Panc1 (cell line): Measurements from ENCODE around the gene ATP5ME. TPM values are rescaled to one million over a fixed set of nuclear protein-coding genes. Genes with fewer than 3 reads are reported as not detected.

Experiments
- ATAC-seq: fragments of 200-7000 bp; cut with Tn5 transposase; 2 replicates; pipeline ENCODE4 v1.9.1; 2020; ENCODE audit warnings: mild to moderate bottlenecking, moderate library complexity
- BruUV-seq: library from RNA; stranded (reverse); fragments of 400-500 nt; replicated peaks from 2 replicates; lab custom pipeline; 2021; lab: Mats Ljungman, UMichigan
- CTCF ChIA-PET: fragments of 300-600 bp; sonication (Branson Sonifier 250); formaldehyde crosslinking; loops from one replicate; lab custom pipeline; 2022; ENCODE audit warnings: antibody characterized with exemption; lab: Charles Lee
- POLR2A ChIA-PET: fragments of 300-600 bp; sonication (Branson Sonifier 250); formaldehyde crosslinking; loops from one replicate; lab custom pipeline; 2022; ENCODE audit warnings: antibody characterized with exemption; lab: Charles Lee
- DNase-seq: peaks from one replicate; pipeline ENCODE4 v3.0.0-alpha.2; 2010; ENCODE audit warnings: low read depth, low spot score
- H3K27ac ChIP-seq: 2 replicates; pipeline ENCODE4 v1.5.1; 2011; ENCODE audit warnings: mild to moderate bottlenecking, low read length, inconsistent platforms
- H3K27me3 ChIP-seq: fragments of 200-500 bp; sonication (Bioruptor generic); 2 replicates; pipeline ENCODE4 v1.6.0; 2014; ENCODE audit warnings: low read length, inconsistent platforms; ENCODE audit not compliant: control insufficient read depth, insufficient read depth
- H3K36me3 ChIP-seq: fragments of 200-500 bp; sonication (Bioruptor generic); 2 replicates; pipeline ENCODE4 v1.5.1; 2014; ENCODE audit warnings: inconsistent platforms, mild to moderate bottlenecking, low read length, moderate library complexity; ENCODE audit not compliant: control insufficient read depth, insufficient read depth
- H3K4me1 ChIP-seq: 2 replicates; pipeline ENCODE4 v1.5.1; 2011; ENCODE audit warnings: inconsistent platforms, mild to moderate bottlenecking, low read length, moderate library complexity; ENCODE audit not compliant: control insufficient read depth, insufficient read depth
- H3K4me3 ChIP-seq, 2 experiments: 2 replicates each; pipeline ENCODE4 v1.5.1; 2011 to 2012; ENCODE audit warnings: low read depth in 2 of 2, low read length in 2 of 2, mild to moderate bottlenecking in 2 of 2, inconsistent platforms in 1 of 2, moderate library complexity in 1 of 2
- H3K9me3 ChIP-seq: fragments of 200-500 bp; sonication (Bioruptor generic); 2 replicates; pipeline ENCODE4 v1.5.1; 2014; ENCODE audit warnings: low read depth, mild to moderate bottlenecking, inconsistent platforms, low read length, moderate library complexity; ENCODE audit not compliant: control insufficient read depth, insufficient read depth
- CTCF ChIP-seq: fragments of 450-650 bp; IDR thresholded peaks from 2 replicates; pipeline ENCODE4 v1.5.1; 2017; ENCODE audit warnings: mild to moderate bottlenecking
- POLR2AphosphoS5 ChIP-seq: IDR thresholded peaks from 2 replicates; pipeline ENCODE4 v1.6.1; 2012; ENCODE audit warnings: mild to moderate bottlenecking, low read depth, low read length, moderate library complexity
- REST ChIP-seq, 2 experiments: IDR thresholded peaks; 2 replicates each; pipeline ENCODE4 v1.6.1; 2011 to 2012; ENCODE audit warnings: low read depth in 2 of 2, control low read depth in 1 of 2, low read length in 1 of 2, mild to moderate bottlenecking in 1 of 2, moderate library complexity in 1 of 2; ENCODE audit not compliant: insufficient read depth in 1 of 2
- SIN3A ChIP-seq: IDR thresholded peaks from 2 replicates; pipeline ENCODE4 v1.6.1; 2012; ENCODE audit warnings: low read depth, mild to moderate bottlenecking, low read length, moderate library complexity, borderline replicate concordance; ENCODE audit not compliant: insufficient read depth
- TCF7L2 ChIP-seq: IDR thresholded peaks from 2 replicates; pipeline ENCODE4 v1.6.1; 2011; ENCODE audit warnings: mild to moderate bottlenecking, low read depth, low read length, inconsistent platforms
- in situ Hi-C: cut with HindIII; loops from 2 replicates; pipeline ENCODE4 v1.10.0; 2016; ENCODE audit warnings: low sequenced_read_pairs, low pct_unique_long_range_greater_than_20kb
- intact Hi-C: fragments of 100-400 bp; cut with micrococcal nuclease; formaldehyde crosslinking; loops from one replicate; pipeline ENCODE4 v1.10.0; 2022; ENCODE audit not compliant: unreplicated experiment
- total RNA-seq: library from RNA; stranded (reverse); gene quantifications from one replicate; pipeline ENCODE4 v1.2.1, GENCODE V29; 2021; ENCODE audit not compliant: unreplicated experiment

ATP5ME gene
- total RNA-seq, 1 experiment from 2014 or later: 257 TPM

- no peak overlapping the region for H3K4me3 ChIP-seq
- TF ChIP-seq POLR2AphosphoS5 (no peak), SIN3A (no peak), REST (IDR thresholded peaks at IDR 0.05; ENCODE audit: insufficient read depth in 1 of 2, low read depth in 2 of 2, low read length in 1 of 2) (no peak), TCF7L2 (no peak), CTCF (no peak)
- ATAC-seq: no peak
- in situ Hi-C loops (no loop called here), intact Hi-C loops (no loop called here)
- H3K36me3 ChIP-seq: no peaks in the 10 kb centered on the region
- CTCF ChIA-PET: no interaction called here
- no peaks in the 10 kb centered on the region for H3K4me1 ChIP-seq
- H3K9me3 ChIP-seq: no peaks in the 10 kb centered on the region
- H3K27ac ChIP-seq: no peak overlapping the region
- H3K27me3 ChIP-seq: no peaks in the 10 kb centered on the region
- no TSS peak for BruUV-seq
- DNase-seq: no peak
- POLR2A ChIA-PET: no interaction called here
These were observed 22.9 kb downstream of the ATP5ME start for GRCh38 chr4:650951-651883.

- Histone ChIP-seq H3K9me3 (no peaks in the 10 kb centered on the region), H3K4me3 (no peak overlapping the region), H3K36me3 (no peaks in the 10 kb centered on the region), H3K4me1 (no peaks in the 10 kb centered on the region), H3K27ac (no peak overlapping the region), H3K27me3 (no peaks in the 10 kb centered on the region)
- intact Hi-C loops: no loop called here
- TF ChIP-seq TCF7L2: no peak
- no peak for TF ChIP-seq CTCF
- no peak for TF ChIP-seq REST (IDR thresholded peaks at IDR 0.05; ENCODE audit: insufficient read depth in 1 of 2, low read depth in 2 of 2, low read length in 1 of 2)
- no peak for TF ChIP-seq SIN3A
- TF ChIP-seq POLR2AphosphoS5: no peak
- no TSS peak for BruUV-seq
- CTCF ChIA-PET: no interaction called here
- no peak for ATAC-seq
- no peak for DNase-seq
- POLR2A ChIA-PET: no interaction called here
- in situ Hi-C loops: no loop called here
These were observed 23.6 kb downstream of the ATP5ME start for GRCh38 chr4:650461-650860.
